Tibial nerve (tissue), 3 donors: ENCODE measurements around the gene PDCD6IP.

Source experiments
- CTCF ChIP-seq, 5 experiments: fragments of 200-600 bp in 3 of 5; fragments of 450-650 bp in 2 of 5; sonication (generic) in 3 of 5; IDR thresholded peaks; one replicate each; pipeline ENCODE4 v1.5.1; 2016 to 2019; ENCODE audit warnings: antibody characterized with exemption in 5 of 5, mild to moderate bottlenecking in 3 of 5, moderate library complexity in 2 of 5
- POLR2A ChIP-seq, 2 donors: fragments of 450-650 bp; IDR thresholded peaks; one replicate each; pipeline ENCODE4 v1.6.1; 2017; ENCODE audit warnings: antibody characterized with exemption in 2 of 2, mild to moderate bottlenecking in 2 of 2, moderate library complexity in 2 of 2

- TF ChIP-seq POLR2A (IDR thresholded peaks at IDR 0.05) (no peak), CTCF (IDR thresholded peaks at IDR 0.05) (no peak)
These were observed 117.5 kb downstream of the PDCD6IP start for GRCh38 chr3:33915796-33916546.
